ENCODE measurements around the gene LINC00632.
"Not testable (repeated sequence)": the region's sequence is repeated elsewhere in the genome, so short reads cannot be mapped to it uniquely, and the experiment has no call there.

The LINC00632 gene

GRCh38 chrX:140709421-140709846 is at the start of gene LINC00632:
LINC00632 (plus strand) TSS chrX:140709759.
- H3K4me3 ChIP-seq (replicated peaks; ENCODE audit: low read depth, low read length): no peak within 1 kb of the TSS
- no peak for DNase-seq (ENCODE audit: extremely low read depth, low read depth)
- no peak for TF ChIP-seq CTCF (IDR thresholded peaks at IDR 0.05; ENCODE audit: low read depth, low read length, missing control alignments)

- no peak for TF ChIP-seq CTCF (IDR thresholded peaks at IDR 0.05; ENCODE audit: low read depth, low read length, missing control alignments)
- DNase-seq (ENCODE audit: extremely low read depth, low read depth): no peak
- no peak overlapping the region for H3K4me3 ChIP-seq (replicated peaks; ENCODE audit: low read depth, low read length)
Observed at GRCh38 chrX:140661643-140662042, 47.9 kb upstream of the LINC00632 start.

GRCh38 chrX:140664939-140665338 is 44.6 kb upstream of the LINC00632 start:
- TF ChIP-seq CTCF (IDR thresholded peaks at IDR 0.05; ENCODE audit: low read depth, low read length, missing control alignments): no peak
- no peak for DNase-seq (ENCODE audit: extremely low read depth, low read depth)
- H3K4me3 ChIP-seq (replicated peaks; ENCODE audit: low read depth, low read length): no peak overlapping the region

GRCh38 chrX:140672840-140673731 is 36.5 kb upstream of the LINC00632 start:
- H3K4me3 ChIP-seq (replicated peaks; ENCODE audit: low read depth, low read length): no peak overlapping the region
- no peak for TF ChIP-seq CTCF (IDR thresholded peaks at IDR 0.05; ENCODE audit: low read depth, low read length, missing control alignments)
- no peak for DNase-seq (ENCODE audit: extremely low read depth, low read depth)

GRCh38 chrX:140687706-140688105 is 21.9 kb upstream of the LINC00632 start:
- no peak overlapping the region for H3K4me3 ChIP-seq (replicated peaks; ENCODE audit: low read depth, low read length)
- DNase-seq (ENCODE audit: extremely low read depth, low read depth): no peak
- no peak for TF ChIP-seq CTCF (IDR thresholded peaks at IDR 0.05; ENCODE audit: low read depth, low read length, missing control alignments)

- DNase-seq (ENCODE audit: extremely low read depth, low read depth); H3K4me3 ChIP-seq (replicated peaks; ENCODE audit: low read depth, low read length): not testable (repeated sequence)
Observed at GRCh38 chrX:140691596-140691995, 18.0 kb upstream of the LINC00632 start.

GRCh38 chrX:140697618-140698017 is 11.9 kb upstream of the LINC00632 start:
- DNase-seq (ENCODE audit: extremely low read depth, low read depth): no peak
- H3K4me3 ChIP-seq (replicated peaks; ENCODE audit: low read depth, low read length): no peak overlapping the region
- no peak for TF ChIP-seq CTCF (IDR thresholded peaks at IDR 0.05; ENCODE audit: low read depth, low read length, missing control alignments)

Data from HFF-Myc (cell line).